PC-9 (cell line): ENCODE measurements around the gene FBXL17.

Experiments
- EZH2 ChIP-seq: fragments of 200-600 bp; sonication (generic); IDR thresholded peaks from 2 replicates; pipeline ENCODE4 v1.8.0; 2017; ENCODE audit warnings: antibody characterized with exemption, low read depth
- TF ChIP-seq, protein P1 (sequence below): fragments of 200-600 bp; sonication (generic); conservative IDR thresholded peaks from 2 replicates; pipeline ENCODE4 v1.6.1; 2017; ENCODE audit warnings: mixed run types, antibody characterized with exemption, mild to moderate bottlenecking, moderate library complexity

DNA sequence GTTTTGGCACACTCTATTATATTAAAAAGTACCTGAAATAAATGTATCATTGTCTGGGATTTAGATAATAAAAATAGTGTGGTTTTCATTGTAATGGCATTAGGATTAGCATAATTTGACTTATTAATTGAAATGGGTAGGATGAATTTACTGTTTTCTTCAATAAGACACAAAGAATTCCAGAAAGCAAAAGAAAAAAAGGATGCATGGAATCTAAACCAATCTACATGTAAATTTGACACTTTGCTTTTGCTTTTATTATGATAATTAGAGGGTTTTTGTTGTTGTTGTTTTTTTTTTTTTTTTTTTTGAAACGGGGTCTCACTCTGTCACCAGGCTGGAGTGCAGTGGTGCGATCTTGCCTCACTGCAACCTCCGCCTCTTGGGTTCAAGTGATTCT, 406.3 kb downstream of the FBXL17 start:
- no peak for TF ChIP-seq EZH2
- TF ChIP-seq, protein P1, sequence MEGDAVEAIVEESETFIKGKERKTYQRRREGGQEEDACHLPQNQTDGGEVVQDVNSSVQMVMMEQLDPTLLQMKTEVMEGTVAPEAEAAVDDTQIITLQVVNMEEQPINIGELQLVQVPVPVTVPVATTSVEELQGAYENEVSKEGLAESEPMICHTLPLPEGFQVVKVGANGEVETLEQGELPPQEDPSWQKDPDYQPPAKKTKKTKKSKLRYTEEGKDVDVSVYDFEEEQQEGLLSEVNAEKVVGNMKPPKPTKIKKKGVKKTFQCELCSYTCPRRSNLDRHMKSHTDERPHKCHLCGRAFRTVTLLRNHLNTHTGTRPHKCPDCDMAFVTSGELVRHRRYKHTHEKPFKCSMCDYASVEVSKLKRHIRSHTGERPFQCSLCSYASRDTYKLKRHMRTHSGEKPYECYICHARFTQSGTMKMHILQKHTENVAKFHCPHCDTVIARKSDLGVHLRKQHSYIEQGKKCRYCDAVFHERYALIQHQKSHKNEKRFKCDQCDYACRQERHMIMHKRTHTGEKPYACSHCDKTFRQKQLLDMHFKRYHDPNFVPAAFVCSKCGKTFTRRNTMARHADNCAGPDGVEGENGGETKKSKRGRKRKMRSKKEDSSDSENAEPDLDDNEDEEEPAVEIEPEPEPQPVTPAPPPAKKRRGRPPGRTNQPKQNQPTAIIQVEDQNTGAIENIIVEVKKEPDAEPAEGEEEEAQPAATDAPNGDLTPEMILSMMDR: no peak
